Neural cell (in vitro differentiated cells): ENCODE results near the gene TRPM5. TPM values are rescaled to one million over a fixed set of nuclear protein-coding genes. Genes with fewer than 3 reads are reported as not detected.

Experiments
- H2AFZ ChIP-seq: fragments of 200-600, 300-800 bp; sonication (generic), shearing (Covaris generic); 2 replicates; pipeline ENCODE4 v1.6.0; 2014; ENCODE audit warnings: low read depth, mild to moderate bottlenecking, antibody characterized with exemption, low read length, moderate library complexity
- H3F3A ChIP-seq: fragments of 200-600 bp; shearing (Covaris generic); 2 replicates; pipeline ENCODE4 v1.6.1; 2016; ENCODE audit warnings: mild to moderate bottlenecking, moderate library complexity, mixed read lengths, antibody characterized with exemption, low read length; ENCODE audit not compliant: insufficient read depth, poor library complexity, severe bottlenecking
- H3K27ac ChIP-seq: fragments of 200-600, 300-800 bp; sonication (generic), shearing (Covaris generic); 2 replicates; pipeline ENCODE4 v1.5.1; 2014; ENCODE audit warnings: mild to moderate bottlenecking, low read length, moderate library complexity
- H3K27me3 ChIP-seq: fragments of 300-800, 200-600 bp; sonication (generic), shearing (Covaris generic); 2 replicates; pipeline ENCODE4 v1.6.0; 2014; ENCODE audit warnings: mild to moderate bottlenecking, low read depth, low read length, moderate library complexity; ENCODE audit not compliant: insufficient read depth
- H3K36me3 ChIP-seq: fragments of 300-800, 200-600 bp; sonication (generic), shearing (Covaris generic); 2 replicates; pipeline ENCODE4 v1.5.1; 2014; ENCODE audit warnings: mild to moderate bottlenecking, antibody characterized with exemption, low read length, moderate library complexity; ENCODE audit not compliant: insufficient read depth
- H3K4me2 ChIP-seq: fragments of 300-800, 200-600 bp; sonication (generic), shearing (Covaris generic); 2 replicates; pipeline ENCODE4 v1.6.0; 2014; ENCODE audit warnings: mild to moderate bottlenecking, low read length
- H3K4me3 ChIP-seq: fragments of 300-800, 200-600 bp; sonication (generic), shearing (Covaris generic); 2 replicates; pipeline ENCODE4 v1.5.1; 2014; ENCODE audit warnings: mild to moderate bottlenecking, low read length, moderate library complexity
- H3K79me2 ChIP-seq: fragments of 200-600 bp; shearing (Covaris generic); replicated peaks from 2 replicates; pipeline ENCODE4 v1.6.0; 2014; ENCODE audit warnings: mild to moderate bottlenecking, low read length, moderate library complexity; ENCODE audit not compliant: insufficient read depth
- H3K9ac ChIP-seq: fragments of 300-800, 200-600 bp; sonication (generic), shearing (Covaris generic); 2 replicates; pipeline ENCODE4 v1.6.1; 2016; ENCODE audit warnings: mild to moderate bottlenecking, low read length, mixed read lengths
- H3K9me2 ChIP-seq: fragments of 200-600 bp; shearing (Covaris generic); 2 replicates; pipeline ENCODE4 v1.6.1; 2016; ENCODE audit warnings: mild to moderate bottlenecking, low read length, mixed read lengths; ENCODE audit not compliant: insufficient read depth
- H3K9me3 ChIP-seq: fragments of 200-600, 300-800 bp; sonication (generic), shearing (Covaris generic); 2 replicates; pipeline ENCODE4 v1.6.1; 2016; ENCODE audit warnings: mild to moderate bottlenecking, mixed run types, low read length, moderate library complexity, mixed read lengths
- H4K20me1 ChIP-seq: fragments of 200-600 bp; shearing (Covaris generic); 2 replicates; pipeline ENCODE4 v1.6.1; 2016; ENCODE audit warnings: mild to moderate bottlenecking, mixed run types; ENCODE audit not compliant: insufficient read depth
- CTCF ChIP-seq: fragments of 450-650 bp; IDR thresholded peaks from 2 replicates; pipeline ENCODE4 v1.5.1; 2014; ENCODE audit warnings: antibody characterized with exemption, mild to moderate bottlenecking, moderate library complexity; ENCODE audit not compliant: poor library complexity, severe bottlenecking
- EP300 ChIP-seq: fragments of 450-650 bp; conservative IDR thresholded peaks from 2 replicates; pipeline ENCODE4 v1.6.1; 2014; ENCODE audit warnings: antibody characterized with exemption, mild to moderate bottlenecking, moderate library complexity; ENCODE audit not compliant: poor library complexity, severe bottlenecking
- EZH2 ChIP-seq: fragments of 200-600, 300-800 bp; shearing (Covaris generic), sonication (generic); IDR thresholded peaks from 2 replicates; pipeline ENCODE4 v1.6.1; 2014; ENCODE audit warnings: antibody characterized with exemption, low read length, borderline replicate concordance, mild to moderate bottlenecking; ENCODE audit not compliant: insufficient read depth, poor library complexity, severe bottlenecking
- MXI1 ChIP-seq: fragments of 450-650 bp; conservative IDR thresholded peaks from 2 replicates; pipeline ENCODE4 v1.6.1; 2014; ENCODE audit warnings: antibody characterized with exemption, mild to moderate bottlenecking; ENCODE audit not compliant: poor library complexity, severe bottlenecking
- POLR2AphosphoS5 ChIP-seq: IDR thresholded peaks from 2 replicates; pipeline ENCODE4 v1.6.1; 2012
- RAD21 ChIP-seq: fragments of 450-650 bp; conservative IDR thresholded peaks from 2 replicates; pipeline ENCODE4 v1.6.1; 2014; ENCODE audit warnings: antibody characterized with exemption, mild to moderate bottlenecking, moderate library complexity
- REST ChIP-seq: IDR thresholded peaks from 2 replicates; pipeline ENCODE4 v1.6.1; 2012; ENCODE audit warnings: borderline replicate concordance
- SMC3 ChIP-seq: fragments of 450-650 bp; conservative IDR thresholded peaks from 2 replicates; pipeline ENCODE4 v1.6.1; 2014; ENCODE audit warnings: antibody characterized with exemption, mild to moderate bottlenecking, moderate library complexity; ENCODE audit not compliant: poor library complexity
- TAF1 ChIP-seq: IDR thresholded peaks from 2 replicates; pipeline ENCODE4 v1.6.1; 2012; ENCODE audit warnings: low read depth
- polyA plus RNA-seq: library from polyadenylated mRNA; depleted of rRNA; stranded (reverse); fragments of >200 nt; gene quantifications from 2 replicates; pipeline ENCODE4 v1.2.3, GENCODE V29; 2014

The TRPM5 gene
- polyA plus RNA-seq, 1 donor from 2014 or later, result not detected

GRCh38 chr11:2397005-2397404 is 47.3 kb downstream of the TRPM5 start:
- no peaks in the 10 kb centered on the region for H3F3A ChIP-seq
- no peak overlapping the region for H3K27ac ChIP-seq
- H3K9me2 ChIP-seq, result no peaks in the 10 kb centered on the region
- no peaks in the 10 kb centered on the region for H4K20me1 ChIP-seq
- H3K9me3 ChIP-seq, result no peaks in the 10 kb centered on the region
- no peaks in the 10 kb centered on the region for H3K36me3 ChIP-seq
- H3K27me3 ChIP-seq, result no peaks in the 10 kb centered on the region
- H2AFZ ChIP-seq, result no peak overlapping the region
- no peak overlapping the region for H3K4me2 ChIP-seq
- no peak overlapping the region for H3K4me3 ChIP-seq
- H3K9ac ChIP-seq, result no peak overlapping the region
- H3K79me2 ChIP-seq, result peaks cover 13% of the 10 kb centered on the region
- no peak for TF ChIP-seq POLR2AphosphoS5
- no peak for TF ChIP-seq EP300
- no peak for TF ChIP-seq CTCF
- TF ChIP-seq RAD21, result no peak
- TF ChIP-seq MXI1, result no peak
- no peak for TF ChIP-seq EZH2
- TF ChIP-seq TAF1, result no peak
- no peak for TF ChIP-seq SMC3
- TF ChIP-seq REST, result no peak

- no peaks in the 10 kb centered on the region for H3F3A ChIP-seq
- no peak overlapping the region for H2AFZ ChIP-seq
- no peak overlapping the region for H3K4me2 ChIP-seq
- H3K9me2 ChIP-seq, result no peaks in the 10 kb centered on the region
- no peak for TF ChIP-seq SMC3
- no peak for TF ChIP-seq RAD21
- TF ChIP-seq EP300, result no peak
- no peak for TF ChIP-seq CTCF
- TF ChIP-seq REST, result no peak
- TF ChIP-seq POLR2AphosphoS5, result no peak
- TF ChIP-seq EZH2, result no peak
- no peak for TF ChIP-seq MXI1
- TF ChIP-seq TAF1, result no peak
- H4K20me1 ChIP-seq, result no peaks in the 10 kb centered on the region
- no peak overlapping the region for H3K9ac ChIP-seq
- H3K36me3 ChIP-seq, result no peaks in the 10 kb centered on the region
- no peaks in the 10 kb centered on the region for H3K9me3 ChIP-seq
- H3K27ac ChIP-seq, result no peak overlapping the region
- H3K4me3 ChIP-seq, result no peak overlapping the region
- no peaks in the 10 kb centered on the region for H3K27me3 ChIP-seq
- H3K79me2 ChIP-seq, result peaks cover 8% of the 10 kb centered on the region
Observed at GRCh38 chr11:2396471-2396870, 47.8 kb downstream of the TRPM5 start.
